HEK293 (cell line): Measurements from ENCODE around the gene SUSD6.

Experiments used
- HOXC10 ChIP-seq: sonication (generic); formaldehyde crosslinking; IDR thresholded peaks from 2 replicates; pipeline ENCODE4 v1.8.1; 2023; ENCODE audit warnings: mild to moderate bottlenecking, missing genetic modification reagents
- KLF10 ChIP-seq: fragments of 450-650 bp; IDR thresholded peaks from 2 replicates; pipeline ENCODE4 v1.5.1; 2018; ENCODE audit warnings: missing biosample characterization, mild to moderate bottlenecking, missing genetic modification characterization
- RBAK ChIP-seq: fragments of 450-650 bp; formaldehyde crosslinking; IDR thresholded peaks from 2 replicates; pipeline ENCODE4 v1.5.1; 2016; ENCODE audit warnings: missing biosample characterization, missing genetic modification characterization
- SP3 ChIP-seq: fragments of 450-650 bp; formaldehyde crosslinking; IDR thresholded peaks from 2 replicates; pipeline ENCODE4 v1.5.1; 2016; ENCODE audit warnings: missing biosample characterization, missing genetic modification characterization
- ZBTB7A ChIP-seq: fragments of 450-650 bp; formaldehyde crosslinking; IDR thresholded peaks from 2 replicates; pipeline ENCODE4 v1.5.1; 2016; ENCODE audit warnings: low read depth, missing biosample characterization, missing genetic modification characterization
- ZNF324 ChIP-seq: fragments of 450-650 bp; formaldehyde crosslinking; IDR thresholded peaks from 2 replicates; pipeline ENCODE4 v1.5.1; 2016; ENCODE audit warnings: missing biosample characterization, missing genetic modification characterization
- ZNF549 ChIP-seq: fragments of 450-650 bp; IDR thresholded peaks from 2 replicates; pipeline ENCODE4 v1.5.1; 2018; ENCODE audit warnings: missing biosample characterization, missing genetic modification characterization, mild to moderate bottlenecking, inconsistent platforms, moderate library complexity
- ZSCAN16 ChIP-seq: fragments of 450-650 bp; formaldehyde crosslinking; IDR thresholded peaks from 2 replicates; pipeline ENCODE4 v1.5.1; 2016; ENCODE audit warnings: missing biosample characterization, missing genetic modification characterization
- TF ChIP-seq, protein P1 (sequence below): fragments of 450-650 bp; formaldehyde crosslinking; IDR thresholded peaks from 2 replicates; pipeline ENCODE4 v1.5.1; 2016; ENCODE audit warnings: missing biosample characterization, missing genetic modification characterization
- TF ChIP-seq, protein P2 (sequence below): fragments of 450-650 bp; formaldehyde crosslinking; IDR thresholded peaks from 2 replicates; pipeline ENCODE4 v1.5.1; 2016; ENCODE audit warnings: missing biosample characterization, missing genetic modification characterization

DNA sequence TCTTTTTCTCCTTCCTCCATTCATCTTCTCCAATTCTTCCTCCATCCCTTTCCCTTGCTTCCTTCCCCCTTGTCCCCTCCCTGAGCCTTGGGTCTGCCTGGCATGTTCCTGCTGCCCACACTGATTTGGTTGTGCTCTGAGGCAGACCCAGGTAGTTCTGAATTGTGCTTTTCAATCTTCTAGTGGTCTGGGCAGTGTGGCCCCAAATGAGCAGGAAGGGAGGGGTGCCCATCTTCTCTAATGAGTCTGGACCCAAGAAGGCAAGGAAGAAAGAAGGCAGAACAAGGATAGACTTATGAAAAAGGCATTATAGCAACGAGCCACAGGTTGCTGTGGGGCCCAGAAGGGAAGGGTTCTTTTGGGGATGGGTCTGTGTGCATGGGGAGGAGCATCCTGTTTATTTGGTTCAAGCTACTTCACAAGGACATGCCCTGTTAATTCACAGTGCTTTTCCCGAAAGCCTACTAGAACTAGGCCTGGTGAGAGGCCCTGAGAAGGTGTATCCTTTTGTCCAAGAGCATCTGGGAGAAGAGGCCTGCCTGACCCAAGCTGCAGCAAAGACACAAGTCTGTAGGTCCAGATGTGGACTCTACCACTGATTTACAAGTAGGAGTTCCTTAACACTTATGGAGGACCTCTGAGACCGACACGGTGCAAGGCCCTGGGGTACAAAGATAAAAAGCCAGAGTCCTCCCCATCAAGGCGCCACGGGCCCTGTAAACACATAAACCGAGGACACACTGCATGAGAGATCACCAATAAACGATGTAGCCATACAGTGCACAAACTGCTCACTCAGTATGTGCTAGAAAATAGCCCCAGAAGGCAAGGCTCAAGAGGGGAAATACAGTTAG lies 1.1 kb upstream of the SUSD6 start:
- TF ChIP-seq, protein P1, sequence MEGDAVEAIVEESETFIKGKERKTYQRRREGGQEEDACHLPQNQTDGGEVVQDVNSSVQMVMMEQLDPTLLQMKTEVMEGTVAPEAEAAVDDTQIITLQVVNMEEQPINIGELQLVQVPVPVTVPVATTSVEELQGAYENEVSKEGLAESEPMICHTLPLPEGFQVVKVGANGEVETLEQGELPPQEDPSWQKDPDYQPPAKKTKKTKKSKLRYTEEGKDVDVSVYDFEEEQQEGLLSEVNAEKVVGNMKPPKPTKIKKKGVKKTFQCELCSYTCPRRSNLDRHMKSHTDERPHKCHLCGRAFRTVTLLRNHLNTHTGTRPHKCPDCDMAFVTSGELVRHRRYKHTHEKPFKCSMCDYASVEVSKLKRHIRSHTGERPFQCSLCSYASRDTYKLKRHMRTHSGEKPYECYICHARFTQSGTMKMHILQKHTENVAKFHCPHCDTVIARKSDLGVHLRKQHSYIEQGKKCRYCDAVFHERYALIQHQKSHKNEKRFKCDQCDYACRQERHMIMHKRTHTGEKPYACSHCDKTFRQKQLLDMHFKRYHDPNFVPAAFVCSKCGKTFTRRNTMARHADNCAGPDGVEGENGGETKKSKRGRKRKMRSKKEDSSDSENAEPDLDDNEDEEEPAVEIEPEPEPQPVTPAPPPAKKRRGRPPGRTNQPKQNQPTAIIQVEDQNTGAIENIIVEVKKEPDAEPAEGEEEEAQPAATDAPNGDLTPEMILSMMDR (tag by site-specific recombination), result no peak
- TF ChIP-seq, protein P2, sequence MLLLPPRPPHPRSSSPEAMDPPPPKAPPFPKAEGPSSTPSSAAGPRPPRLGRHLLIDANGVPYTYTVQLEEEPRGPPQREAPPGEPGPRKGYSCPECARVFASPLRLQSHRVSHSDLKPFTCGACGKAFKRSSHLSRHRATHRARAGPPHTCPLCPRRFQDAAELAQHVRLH (tag by site-specific recombination), result no peak
- TF ChIP-seq ZNF324 (no peak), ZNF549 (no peak), SP3 (tag by site-specific recombination) (no peak), RBAK (tag by site-specific recombination) (no peak), KLF10 (tag by site-specific recombination) (no peak), HOXC10 (CRISPR knock-in tag) (no peak), ZSCAN16 (tag by site-specific recombination) (no peak), ZBTB7A (tag by site-specific recombination) (no peak)
